Measurements from ENCODE around the gene BDH1. TPM values are rescaled to one million over a fixed set of nuclear protein-coding genes. Genes with fewer than 3 reads are reported as not detected.
"Not testable (repeated sequence)": the region's sequence is repeated elsewhere in the genome, so short reads cannot be mapped to it uniquely, and the experiment has no call there.

Gene BDH1
- total and polyA plus RNA-seq, 2 of the 13 experiments (the other 11 are each of a cell fraction or from before 2014, with no cell fraction given) = 21.2 to 71.9 TPM

DNA sequence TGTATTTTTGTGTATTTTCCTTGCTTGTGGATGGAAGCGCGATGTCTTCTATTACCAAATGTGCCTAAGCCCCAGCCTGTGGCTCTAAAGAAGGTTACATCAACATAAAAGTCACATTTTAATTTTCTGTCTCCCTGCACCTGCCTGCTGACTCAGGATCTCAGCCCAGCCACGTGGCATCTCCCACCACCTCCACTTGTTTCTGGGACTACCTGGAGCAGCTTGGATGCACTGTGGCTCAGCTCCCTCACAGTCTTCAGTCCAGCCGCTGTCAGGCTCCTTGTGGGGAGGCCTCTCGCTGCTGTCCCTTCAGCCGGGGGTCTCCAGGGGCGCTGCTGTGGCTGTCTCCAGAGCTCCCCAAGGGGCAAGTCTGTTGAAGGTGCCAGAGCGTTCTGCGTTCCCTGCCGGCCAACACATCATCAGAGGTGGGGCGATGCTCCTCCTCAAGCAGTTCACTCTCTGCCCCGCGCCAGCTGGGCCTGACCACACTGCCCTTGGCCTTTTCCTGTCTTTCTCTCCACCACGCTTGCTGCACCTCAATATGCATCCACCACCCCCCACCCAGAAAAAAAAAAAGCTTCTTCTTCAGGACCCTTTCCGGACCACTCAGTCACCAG, 47.7 kb upstream of the BDH1 start:
- no peaks in the 10 kb centered on the region for H4K20me1 ChIP-seq (ENCODE audit: insufficient read depth, low read length)
- FAIRE-seq (no peak), DNase-seq (ENCODE audit: low spot score) (no peak), ATAC-seq (no peak)
- intact Hi-C loops (cut with micrococcal nuclease; ENCODE audit: unreplicated experiment) = no loop called here
- POLR2A ChIA-PET = no interaction called here
- peaks cover 9 to 20% of the 10 kb centered on the region in 2 experiments for H3K36me3 ChIP-seq (replicated peaks in 1 of 2; ENCODE audit: control insufficient read depth in 1 of 2, insufficient read depth in 2 of 2, low read length in 2 of 2)
- H3K27ac ChIP-seq (ENCODE audit: extremely low read length, insufficient read depth, low read length) = no peak overlapping the region
- CTCF ChIA-PET (ENCODE audit: low intra/inter-chr PET ratio, low total read pairs) = no interaction called here
- no peak overlapping the region for H3K9ac ChIP-seq (ENCODE audit: insufficient read depth, low read depth, low read length)
- no peaks in the 10 kb centered on the region; a peak in 1 of 5 replicates for H3K27me3 ChIP-seq (ENCODE audit: control insufficient read depth in 1 of 2, insufficient read depth in 2 of 2, low read length in 2 of 2)
- H2AFZ ChIP-seq (ENCODE audit: low read length) = no peak overlapping the region
- TF ChIP-seq RARG (CRISPR knock-in tag; IDR thresholded peaks at IDR 0.05; ENCODE audit: low read depth) (no peak), KLF13 (CRISPR knock-in tag; IDR thresholded peaks at IDR 0.05) (no peak), ZBTB3 (CRISPR knock-in tag; IDR thresholded peaks at IDR 0.05; ENCODE audit: borderline replicate concordance, low read depth) (no peak), AGO2 (optimal IDR thresholded peaks at IDR 0.05; ENCODE audit: low read depth, low read length) (peak; percentile 91), ZNF24 (IDR thresholded peaks at IDR 0.05) (no peak), NFE2L2 (IDR thresholded peaks at IDR 0.05; ENCODE audit: low read length) (no peak)
- H3K79me2 ChIP-seq (ENCODE audit: insufficient read depth, low read length) = no peaks in the 10 kb centered on the region
- in situ Hi-C loops (cut with HindIII; ENCODE audit: extremely low pct_ligation_motif_present, low pct_unique_long_range_greater_than_20kb) = no loop called here
- no TSS peak for BruUV-seq (replicated peaks)
- H3K4me1 ChIP-seq (ENCODE audit: insufficient read depth, low read length) = peaks cover 12% of the 10 kb centered on the region
- no peak overlapping the region for H3K4me3 ChIP-seq (replicated peaks in 1 of 3; ENCODE audit: insufficient read depth in 1 of 3, low read depth in 2 of 3, low read length in 3 of 3)
- H3K4me2 ChIP-seq (ENCODE audit: low read depth, low read length) = no peak overlapping the region
- H3K9me3 ChIP-seq (ENCODE audit: low read length) = no peaks in the 10 kb centered on the region
- WGBS (ENCODE audit: low lambda C conversion rate) = 99% methylated on average over 13 of the region's 15 CpGs

DNA sequence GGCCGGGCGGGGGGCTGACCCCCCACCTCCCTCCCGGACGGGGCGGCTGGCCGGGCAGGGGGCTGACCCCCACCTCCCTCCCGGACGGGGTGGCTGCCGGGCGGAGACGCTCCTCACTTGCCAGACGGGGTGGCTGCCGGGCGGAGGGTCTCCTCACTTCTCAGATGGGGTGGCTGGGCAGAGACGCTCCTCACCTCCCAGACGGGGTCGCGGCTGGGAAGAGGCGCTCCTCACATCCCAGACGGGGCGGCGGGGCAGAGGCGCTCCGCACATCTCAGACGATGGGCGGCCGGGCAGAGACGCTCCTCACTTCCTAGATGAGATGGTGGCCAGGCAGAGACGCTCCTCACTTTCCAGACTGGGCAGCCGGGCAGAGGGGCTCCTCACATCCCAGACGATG, 46.6 kb upstream of the BDH1 start:
- H4K20me1 ChIP-seq (ENCODE audit: insufficient read depth, low read length); H3K9me3 ChIP-seq (ENCODE audit: low read length); CTCF ChIA-PET (ENCODE audit: low intra/inter-chr PET ratio, low total read pairs); DNase-seq (ENCODE audit: low spot score); ATAC-seq; BruUV-seq (replicated peaks); H2AFZ ChIP-seq (ENCODE audit: low read length); H3K27me3 ChIP-seq (ENCODE audit: control insufficient read depth in 1 of 2, insufficient read depth in 2 of 2, low read length in 2 of 2); in situ Hi-C loops (cut with HindIII; ENCODE audit: extremely low pct_ligation_motif_present, low pct_unique_long_range_greater_than_20kb); intact Hi-C loops (cut with micrococcal nuclease; ENCODE audit: unreplicated experiment); H3K4me2 ChIP-seq (ENCODE audit: low read depth, low read length); H3K4me3 ChIP-seq (replicated peaks in 1 of 3; ENCODE audit: insufficient read depth in 1 of 3, low read depth in 2 of 3, low read length in 3 of 3); FAIRE-seq; H3K79me2 ChIP-seq (ENCODE audit: insufficient read depth, low read length); H3K36me3 ChIP-seq (replicated peaks in 1 of 2; ENCODE audit: control insufficient read depth in 1 of 2, insufficient read depth in 2 of 2, low read length in 2 of 2); H3K9ac ChIP-seq (ENCODE audit: insufficient read depth, low read depth, low read length); POLR2A ChIA-PET; H3K27ac ChIP-seq (ENCODE audit: extremely low read length, insufficient read depth, low read length): not testable (repeated sequence)
- 98% methylated on average over 15 of the region's 31 CpGs for WGBS (ENCODE audit: low lambda C conversion rate)
- peaks cover 23% of the 10 kb centered on the region for H3K4me1 ChIP-seq (ENCODE audit: insufficient read depth, low read length)

DNA sequence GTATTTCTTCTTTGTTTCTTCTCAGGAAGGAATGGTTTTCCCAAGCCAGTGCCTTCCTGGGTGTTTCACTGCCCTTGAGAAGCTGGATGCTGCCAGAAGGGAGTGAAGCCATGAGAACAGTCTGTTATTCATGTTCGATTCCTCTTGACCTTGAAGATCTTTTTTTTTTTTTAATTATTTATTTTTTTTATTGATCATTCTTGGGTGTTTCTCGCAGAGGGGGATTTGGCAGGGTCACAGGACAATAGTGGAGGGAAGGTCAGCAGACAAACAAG, 45.7 kb upstream of the BDH1 start:
- 94% methylated on average over 2 of the region's 2 CpGs for WGBS (ENCODE audit: low lambda C conversion rate)
- CTCF ChIA-PET (ENCODE audit: low intra/inter-chr PET ratio, low total read pairs); H3K79me2 ChIP-seq (ENCODE audit: insufficient read depth, low read length); BruUV-seq (replicated peaks); H3K27ac ChIP-seq (ENCODE audit: extremely low read length, insufficient read depth, low read length); H3K9me3 ChIP-seq (ENCODE audit: low read length); FAIRE-seq; H2AFZ ChIP-seq (ENCODE audit: low read length); DNase-seq (ENCODE audit: low spot score); H3K36me3 ChIP-seq (replicated peaks in 1 of 2; ENCODE audit: control insufficient read depth in 1 of 2, insufficient read depth in 2 of 2, low read length in 2 of 2); intact Hi-C loops (cut with micrococcal nuclease; ENCODE audit: unreplicated experiment); H3K4me3 ChIP-seq (replicated peaks in 1 of 3; ENCODE audit: insufficient read depth in 1 of 3, low read depth in 2 of 3, low read length in 3 of 3); H3K9ac ChIP-seq (ENCODE audit: insufficient read depth, low read depth, low read length); in situ Hi-C loops (cut with HindIII; ENCODE audit: extremely low pct_ligation_motif_present, low pct_unique_long_range_greater_than_20kb); ATAC-seq; H3K27me3 ChIP-seq (ENCODE audit: control insufficient read depth in 1 of 2, insufficient read depth in 2 of 2, low read length in 2 of 2); H4K20me1 ChIP-seq (ENCODE audit: insufficient read depth, low read length); H3K4me2 ChIP-seq (ENCODE audit: low read depth, low read length): not testable (repeated sequence)
- H3K4me1 ChIP-seq (ENCODE audit: insufficient read depth, low read length) = peaks cover 31% of the 10 kb centered on the region
- POLR2A ChIA-PET = interaction anchor here (1.0 kb wide), 1 partner anchor 28 kb away, joined by 3 read pairs; no protein-coding TSS in a partner anchor
